MM.1S (cell line): Measurements from ENCODE around the gene ARHGAP26.

ENCODE experiments used
- DNase-seq: peaks from one replicate; pipeline ENCODE4 v3.0.0-alpha.2; 2015
- H2AFZ ChIP-seq: fragments of 300-600 bp; sonication (generic); 2 replicates; pipeline ENCODE4 v1.6.0; 2016; ENCODE audit warnings: antibody characterized with exemption, low read length
- H3F3A ChIP-seq: fragments of 300-600 bp; sonication (generic); 2 replicates; pipeline ENCODE4 v1.6.1; 2016; ENCODE audit warnings: mild to moderate bottlenecking, antibody characterized with exemption, low read length, moderate library complexity, mixed read lengths; ENCODE audit not compliant: insufficient read depth
- H3K27ac ChIP-seq: fragments of 300-600 bp; sonication (generic); 2 replicates; pipeline ENCODE4 v1.5.1; 2016; ENCODE audit warnings: mild to moderate bottlenecking, low read length
- H3K27me3 ChIP-seq: fragments of 300-600 bp; sonication (generic); replicated peaks from 2 replicates; pipeline ENCODE4 v1.6.0; 2016; ENCODE audit warnings: low read length; ENCODE audit not compliant: insufficient read depth
- H3K36me3 ChIP-seq: fragments of 300-600 bp; sonication (generic); replicated peaks from 2 replicates; pipeline ENCODE4 v1.6.1; 2016; ENCODE audit warnings: mild to moderate bottlenecking, low read length, mixed read lengths; ENCODE audit not compliant: insufficient read depth
- H3K4me1 ChIP-seq: fragments of 300-600 bp; sonication (generic); 2 replicates; pipeline ENCODE4 v1.6.1; 2016; ENCODE audit warnings: low read length, mixed read lengths
- H3K4me2 ChIP-seq: fragments of 300-600 bp; sonication (generic); 2 replicates; pipeline ENCODE4 v1.6.0; 2016; ENCODE audit warnings: low read depth, low read length
- H3K4me3 ChIP-seq: fragments of 300-600 bp; sonication (generic); 2 replicates; pipeline ENCODE4 v1.5.1; 2016; ENCODE audit warnings: low read length, mixed read lengths
- H3K79me2 ChIP-seq: fragments of 300-600 bp; sonication (generic); 2 replicates; pipeline ENCODE4 v1.6.1; 2016; ENCODE audit warnings: mixed run types, low read length, mixed read lengths
- H3K9ac ChIP-seq: fragments of 300-600 bp; sonication (generic); 2 replicates; pipeline ENCODE4 v1.6.1; 2016; ENCODE audit warnings: low read length, mixed read lengths
- H3K9me2 ChIP-seq: fragments of 300-600 bp; sonication (generic); replicated peaks from 2 replicates; pipeline ENCODE4 v1.6.1; 2016; ENCODE audit warnings: mild to moderate bottlenecking, low read length, mixed read lengths; ENCODE audit not compliant: insufficient read depth
- H3K9me3 ChIP-seq: fragments of 300-600 bp; sonication (generic); replicated peaks from 2 replicates; pipeline ENCODE4 v1.6.1; 2016; ENCODE audit warnings: mild to moderate bottlenecking, low read length, mixed read lengths; ENCODE audit not compliant: insufficient read depth
- H4K20me1 ChIP-seq: fragments of 300-600 bp; sonication (generic); 2 replicates; pipeline ENCODE4 v1.6.1; 2016; ENCODE audit warnings: mild to moderate bottlenecking, low read length, moderate library complexity, mixed read lengths; ENCODE audit not compliant: insufficient read depth
- CTCF ChIP-seq: fragments of 300-600 bp; sonication (generic); IDR thresholded peaks from 2 replicates; pipeline ENCODE4 v1.5.1; 2016; ENCODE audit warnings: antibody characterized with exemption, low read length, mixed read lengths
- EZH2 ChIP-seq: fragments of 300-600 bp; sonication (generic); optimal IDR thresholded peaks from 2 replicates; pipeline ENCODE3; 2017; ENCODE audit warnings: low read depth, mild to moderate bottlenecking, antibody characterized with exemption, low read length, mixed read lengths
- EZH2phosphoT487 ChIP-seq: fragments of 300-600 bp; sonication (generic); IDR thresholded peaks from 2 replicates; pipeline ENCODE4 v1.6.1; 2018; ENCODE audit warnings: antibody characterized with exemption, low read length

The ARHGAP26 gene

GRCh38 chr5:143236682-143237081 lies 466.5 kb downstream of the ARHGAP26 start:
- Histone ChIP-seq H3K79me2 (no peaks in the 10 kb centered on the region), H3K4me2 (no peak overlapping the region), H3F3A (no peaks in the 10 kb centered on the region), H3K27me3 (no peaks in the 10 kb centered on the region), H3K27ac (no peak overlapping the region), H3K36me3 (no peaks in the 10 kb centered on the region), H2AFZ (no peak overlapping the region), H4K20me1 (no peaks in the 10 kb centered on the region), H3K9me3 (no peaks in the 10 kb centered on the region), H3K4me3 (no peak overlapping the region), H3K9ac (no peak overlapping the region), H3K9me2 (no peaks in the 10 kb centered on the region), H3K4me1 (no peaks in the 10 kb centered on the region)
- no peak for DNase-seq
- no peak for TF ChIP-seq CTCF

DNA sequence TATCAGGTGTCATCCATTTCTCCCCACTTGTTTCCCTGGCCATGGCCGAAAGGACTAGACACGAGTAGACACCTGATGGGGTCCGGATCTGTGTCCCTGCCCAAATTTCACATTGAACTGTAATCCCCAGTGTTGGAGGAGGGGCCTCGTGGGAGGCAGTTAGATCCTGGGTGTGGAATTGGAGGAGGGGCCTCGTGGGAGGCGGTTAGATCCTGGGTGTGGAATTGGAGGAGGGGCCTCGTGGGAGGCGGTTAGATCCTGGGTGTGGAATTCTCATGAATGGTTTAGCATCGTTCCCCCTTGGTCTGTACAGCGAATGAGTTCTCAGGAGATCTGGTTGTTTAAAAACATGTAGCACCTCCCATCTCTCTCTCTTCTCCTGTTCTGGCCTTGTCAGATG lies 467.5 kb downstream of the ARHGAP26 start:
- no peak for TF ChIP-seq CTCF
- TF ChIP-seq EZH2phosphoT487, result no peak
- no peak for TF ChIP-seq EZH2
- Histone ChIP-seq H3K4me2 (no peak overlapping the region), H3K9me2 (no peaks in the 10 kb centered on the region), H3K9ac (no peak overlapping the region), H3K79me2 (no peaks in the 10 kb centered on the region), H3K9me3 (no peaks in the 10 kb centered on the region), H3F3A (no peaks in the 10 kb centered on the region), H3K27ac (no peak overlapping the region), H4K20me1 (no peaks in the 10 kb centered on the region), H3K36me3 (no peaks in the 10 kb centered on the region), H3K4me3 (no peak overlapping the region), H3K4me1 (no peaks in the 10 kb centered on the region), H2AFZ (no peak overlapping the region), H3K27me3 (no peaks in the 10 kb centered on the region)
- DNase-seq, result no peak

GRCh38 chr5:143238620-143239019 lies 468.4 kb downstream of the ARHGAP26 start:
- Histone ChIP-seq H3K27ac (no peak overlapping the region), H3K9me2 (no peaks in the 10 kb centered on the region), H3K4me2 (no peak overlapping the region), H3F3A (no peaks in the 10 kb centered on the region), H3K36me3 (no peaks in the 10 kb centered on the region), H3K9ac (no peak overlapping the region), H2AFZ (no peak overlapping the region), H3K4me3 (no peak overlapping the region), H4K20me1 (no peaks in the 10 kb centered on the region), H3K79me2 (no peaks in the 10 kb centered on the region), H3K9me3 (no peaks in the 10 kb centered on the region), H3K27me3 (no peaks in the 10 kb centered on the region), H3K4me1 (no peaks in the 10 kb centered on the region)
- TF ChIP-seq EZH2, result no peak
- TF ChIP-seq CTCF, result no peak
- TF ChIP-seq EZH2phosphoT487, result no peak
- no peak for DNase-seq
